GM12878 (cell line): ENCODE measurements around the gene CPT1C. TPM values are rescaled to one million over a fixed set of nuclear protein-coding genes. Genes with fewer than 3 reads are reported as not detected.

ENCODE experiments used
- ATF3 ChIP-seq: IDR thresholded peaks from 2 replicates; pipeline ENCODE4 v1.6.1; 2011; ENCODE audit warnings: low read depth, mild to moderate bottlenecking, low read length, moderate library complexity, borderline replicate concordance; ENCODE audit errors: extremely low read depth
- CBX3 ChIP-seq: fragments of 200-600 bp; sonication (generic); IDR thresholded peaks from 2 replicates; pipeline ENCODE4 v1.6.1; 2016; ENCODE audit warnings: low read depth, borderline replicate concordance
- CHD1 ChIP-seq: IDR thresholded peaks from 2 replicates; pipeline ENCODE4 v1.6.1; 2012; ENCODE audit warnings: low read depth, low read length, improper control_type of control experiment
- CHD2 ChIP-seq: IDR thresholded peaks from 2 replicates; pipeline ENCODE4 v1.6.1; 2011; ENCODE audit warnings: low read depth, low read length, improper control_type of control experiment, borderline replicate concordance
- DPF2 ChIP-seq: fragments of 450-650 bp; IDR thresholded peaks from 2 replicates; pipeline ENCODE4 v1.6.1; 2017; ENCODE audit warnings: mild to moderate bottlenecking
- EZH2 ChIP-seq: IDR thresholded peaks from 2 replicates; pipeline ENCODE4 v1.6.1; 2012; ENCODE audit warnings: low read depth, mild to moderate bottlenecking, control low read depth, inconsistent platforms, low read length, borderline replicate concordance; ENCODE audit not compliant: control insufficient read depth
- IRF3 ChIP-seq: fragments of 450-650 bp; IDR thresholded peaks from 2 replicates; pipeline ENCODE4 v1.6.1; 2014; ENCODE audit warnings: mild to moderate bottlenecking
- MAX ChIP-seq: IDR thresholded peaks from 2 replicates; pipeline ENCODE4 v1.6.1; 2012; ENCODE audit warnings: low read depth, low read length, improper control_type of control experiment
- NBN ChIP-seq: fragments of 450-650 bp; IDR thresholded peaks from 2 replicates; pipeline ENCODE4 v1.6.1; 2016
- NR2F1 ChIP-seq: fragments of 450-650 bp; conservative IDR thresholded peaks from 2 replicates; pipeline ENCODE4 v1.6.1; 2017; ENCODE audit warnings: mild to moderate bottlenecking
- PAX5 ChIP-seq: IDR thresholded peaks from 2 replicates; pipeline ENCODE4 v1.6.1; 2011; ENCODE audit warnings: low read depth, low read length, borderline replicate concordance
- PKNOX1 ChIP-seq: fragments of 450-650 bp; IDR thresholded peaks from 2 replicates; pipeline ENCODE4 v1.6.1; 2016; ENCODE audit warnings: mild to moderate bottlenecking
- POLR2AphosphoS5 ChIP-seq: IDR thresholded peaks from 2 replicates; pipeline ENCODE4 v1.6.1; 2011; ENCODE audit warnings: mild to moderate bottlenecking, low read length, inconsistent platforms
- SMAD5 ChIP-seq: IDR thresholded peaks from 2 replicates; pipeline ENCODE4 v1.6.1; 2016; ENCODE audit warnings: antibody characterized with exemption, low read depth
- polyA plus RNA-seq, 11 experiments: library from polyadenylated mRNA; depleted of rRNA in 4 of 11; unstranded in 6 of 11; stranded (reverse) in 5 of 11; fragments of >200 nt; fragmentation: Nextera tagmentation in 4 of 11; fragmentation: Illumina TruSeq in 1 of 11; extraction: Ambion mirVana in 4 of 11; extraction: Trizol in 1 of 11; gene quantifications; 1 replicate in 1 of 11; 2 replicates in 10 of 11; pipeline versions ENCODE4 v1.2.1 to v1.2.3, GENCODE V29; 2011 to 2016; ENCODE audit warnings: inconsistent platforms in 2 of 11, missing spikeins in 2 of 11, low read depth in 1 of 11
- total RNA-seq, 4 experiments: library from RNA; depleted of rRNA in 3 of 4; stranded (reverse); fragments of >200 nt in 3 of 4; fragmentation: Illumina TruSeq in 1 of 4; extraction: Trizol in 1 of 4; gene quantifications; 2 replicates each; pipeline versions ENCODE4 v1.2.1 to v1.2.3, GENCODE V29; 2013 to 2021

Gene CPT1C
- total and polyA plus RNA-seq, 10 of the 15 experiments (the other 5 are each of a cell fraction or from before 2014, with no cell fraction given), result 0.04 to 0.56 (median 0.21) TPM; not detected in 3

GRCh38 chr19:49665351-49666119 lies 25.4 kb upstream of the CPT1C start, which contains the start of the genes BCL2L12 and IRF3 (continued):
- TF ChIP-seq DPF2 (no peak), NR2F1 (0 out of 2 replicates have a peak, but pooled peaks have one; percentile 14), POLR2AphosphoS5 (0 out of 2 replicates have a peak, but pooled peaks have one; percentile 30), CBX3 (no peak), PKNOX1 (peak; percentile 40; the same call in 1 of the 2 replicates), ATF3 (no peak), NBN (peak; percentile 40; the same call in 1 of the 2 replicates), SMAD5 (peak; percentile 63; the same call in 1 of the 2 replicates), PAX5 (no peak), MAX (no peak; the same call in 1 of the 2 replicates), CHD1 (no peak), IRF3 (no peak), CHD2 (no peak), EZH2 (no peak)
- TF ChIP-seq, all 136 proteins: peak for 39
